ENCODE results near the gene NOX4.
"Not testable (repeated sequence)": the region's sequence is repeated elsewhere in the genome, so short reads cannot be mapped to it uniquely, and the experiment has no call there.

GRCh38 chr11:89281032-89281677 is 210.0 kb downstream of the NOX4 start:
- not testable (repeated sequence) for TF ChIP-seq NFRKB, PKNOX1, SUZ12 (IDR thresholded peaks at IDR 0.05)
